Epithelial cell of esophagus (primary cell): ENCODE measurements around the gene PLCXD3.
A peak's percentile ranks its signal among the peaks of the same experiment; 100 is the strongest.

ENCODE experiments used
- DNase-seq: peaks from one replicate; pipeline ENCODE4 v3.0.0; 2010; ENCODE audit warnings: low read depth
- H3K4me3 ChIP-seq: 2 replicates; pipeline ENCODE4 v1.5.1; 2011; ENCODE audit warnings: mild to moderate bottlenecking, low read length, control low read depth
- CTCF ChIP-seq: IDR thresholded peaks from 2 replicates; pipeline ENCODE4 v1.5.1; 2011; ENCODE audit warnings: low read depth, mild to moderate bottlenecking, low read length, control low read depth, inconsistent platforms; ENCODE audit not compliant: insufficient read depth; ENCODE audit errors: missing control alignments

PLCXD3 gene

GRCh38 chr5:41364346-41364745, 146.1 kb downstream of the PLCXD3 start:
- no peak overlapping the region for H3K4me3 ChIP-seq
- no peak for DNase-seq
- no peak for TF ChIP-seq CTCF

- no peak for TF ChIP-seq CTCF
- no peak for DNase-seq
- no peak overlapping the region for H3K4me3 ChIP-seq
These were observed 146.9 kb downstream of the PLCXD3 start for GRCh38 chr5:41363343-41363986.

GRCh38 chr5:41356786-41357185, 153.6 kb downstream of the PLCXD3 start:
- DNase-seq: no peak
- H3K4me3 ChIP-seq: no peak overlapping the region
- no peak for TF ChIP-seq CTCF

GRCh38 chr5:41349846-41350245, 160.6 kb downstream of the PLCXD3 start:
- no peak for TF ChIP-seq CTCF
- no peak overlapping the region for H3K4me3 ChIP-seq
- DNase-seq: no peak

DNA sequence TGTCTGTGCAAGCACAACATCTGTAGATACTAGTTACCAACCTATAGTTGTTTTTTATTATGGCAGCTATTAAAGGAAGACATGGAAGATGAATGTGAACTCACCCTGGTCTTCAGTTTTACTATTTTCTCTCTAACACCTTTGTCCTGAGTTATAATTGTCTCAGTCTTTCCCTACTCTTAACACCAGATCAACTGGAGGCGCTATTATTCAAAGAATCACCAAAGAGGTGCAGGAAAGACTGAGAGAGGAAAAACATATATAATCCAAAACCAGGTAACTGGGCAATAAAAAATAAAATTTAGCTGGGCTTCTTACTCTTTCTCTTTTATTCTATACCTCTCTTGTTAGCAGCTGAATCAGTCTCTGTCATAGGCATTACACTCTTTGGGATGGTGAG, 162.8 kb downstream of the PLCXD3 start:
- no peak overlapping the region for H3K4me3 ChIP-seq
- no peak for TF ChIP-seq CTCF
- no peak for DNase-seq

GRCh38 chr5:41346609-41347008, 163.8 kb downstream of the PLCXD3 start:
- TF ChIP-seq CTCF: peak; percentile 13
- DNase-seq: peak; percentile 13
- H3K4me3 ChIP-seq: no peak overlapping the region

GRCh38 chr5:41345295-41345694, 165.1 kb downstream of the PLCXD3 start:
- no peak for TF ChIP-seq CTCF
- H3K4me3 ChIP-seq: no peak overlapping the region
- no peak for DNase-seq
